B cell (primary cell): ENCODE results near the gene TCN2. TPM values are rescaled to one million over a fixed set of nuclear protein-coding genes. Genes with fewer than 3 reads are reported as not detected.

ENCODE experiments used
- ATAC-seq: fragments of 200-7000 bp; cut with Tn5 transposase; one replicate; pipeline ENCODE4 v1.10.0; 2021; ENCODE audit warnings: low read depth, mild to moderate bottlenecking, moderate number of reproducible peaks, moderate library complexity
- CTCF ChIA-PET: fragments of 350-600 bp; sonication (Branson Sonifier 250); formaldehyde crosslinking; loops from one replicate; lab custom pipeline; 2021; ENCODE audit warnings: antibody characterized with exemption, inconsistent platforms; lab: Charles Lee
- POLR2A ChIA-PET: fragments of 350-600 bp; sonication (Branson Sonifier 250); formaldehyde crosslinking; loops from one replicate; lab custom pipeline; 2021; ENCODE audit warnings: antibody characterized with exemption; lab: Charles Lee
- DNase-seq: peaks from one replicate; pipeline ENCODE4 v3.0.0; 2013
- H2AFZ ChIP-seq: 2 replicates; pipeline ENCODE4 v1.6.1; 2012; ENCODE audit warnings: mild to moderate bottlenecking, low read depth, low read length; ENCODE audit not compliant: insufficient read depth, poor library complexity, severe bottlenecking
- H3K27ac ChIP-seq, 2 donors: 1 replicate in 1 of 2; 2 replicates in 1 of 2; pipeline ENCODE4 v1.5.1; 2012 to 2013; ENCODE audit warnings: low read length in 2 of 2, mild to moderate bottlenecking in 2 of 2, moderate library complexity in 1 of 2
- H3K27me3 ChIP-seq, 4 experiments: fragments of 200-600 bp in 1 of 4; sonication (generic) in 1 of 4; replicated peaks in 1 of 4; 1 replicate in 2 of 4; 2 replicates in 2 of 4; pipeline versions ENCODE4 v1.6.1 to v1.7.0; 2013 to 2016; ENCODE audit warnings: low read length in 3 of 4, mild to moderate bottlenecking in 2 of 4, mixed read lengths in 1 of 4, moderate library complexity in 1 of 4; ENCODE audit not compliant: insufficient read depth in 4 of 4, control insufficient read depth in 3 of 4; ENCODE audit errors: control extremely low read depth in 1 of 4
- H3K36me3 ChIP-seq, 2 experiments: replicated peaks in 1 of 2; 1 replicate in 1 of 2; 2 replicates in 1 of 2; pipeline versions ENCODE4 v1.6.1 to v1.7.1; 2013; ENCODE audit warnings: low read length in 1 of 2; ENCODE audit not compliant: insufficient read depth in 2 of 2, control insufficient read depth in 1 of 2; ENCODE audit errors: control extremely low read depth in 1 of 2, extremely low read depth in 1 of 2
- H3K4me1 ChIP-seq, 2 donors: fragments of 200-600 bp in 1 of 2; sonication (generic) in 1 of 2; 1 replicate in 1 of 2; 2 replicates in 1 of 2; pipeline versions ENCODE4 v1.5.1 to v1.6.1; 2013 to 2017; ENCODE audit warnings: low read length in 2 of 2; ENCODE audit not compliant: control insufficient read depth in 2 of 2, insufficient read depth in 2 of 2
- H3K4me2 ChIP-seq: replicated peaks from 2 replicates; pipeline ENCODE3; 2012; ENCODE audit warnings: mild to moderate bottlenecking, low read depth, low read length; ENCODE audit not compliant: poor library complexity, severe bottlenecking
- H3K4me3 ChIP-seq, 5 experiments: fragments of 200-600 bp in 1 of 5; sonication (generic) in 1 of 5; 1 replicate in 3 of 5; 2 replicates in 2 of 5; pipeline versions ENCODE4 v1.5.1 to v1.7.0; 2011 to 2016; ENCODE audit warnings: low read length in 4 of 5, mild to moderate bottlenecking in 4 of 5, low read depth in 2 of 5, control low read depth in 1 of 5, moderate library complexity in 1 of 5; ENCODE audit not compliant: insufficient read depth in 1 of 5; ENCODE audit errors: control extremely low read depth in 1 of 5, extremely low read depth in 1 of 5
- H3K79me2 ChIP-seq: fragments of 200-600 bp; sonication (generic); one replicate; pipeline ENCODE4 v1.6.0; 2016; ENCODE audit warnings: low read length; ENCODE audit not compliant: control insufficient read depth, insufficient read depth
- H3K9ac ChIP-seq: fragments of 200-600 bp; sonication (generic); 2 replicates; pipeline ENCODE4 v1.6.1; 2017; ENCODE audit warnings: mild to moderate bottlenecking, low read length, moderate library complexity
- H3K9me3 ChIP-seq, 3 donors: one replicate each; pipeline versions ENCODE4 v1.6.1 to v1.7.1; 2013; ENCODE audit warnings: low read length in 2 of 3; ENCODE audit not compliant: control insufficient read depth in 2 of 3, insufficient read depth in 1 of 3; ENCODE audit errors: control extremely low read depth in 1 of 3
- H4K20me1 ChIP-seq: 2 replicates; pipeline ENCODE4 v1.6.0; 2012; ENCODE audit warnings: mild to moderate bottlenecking, low read length; ENCODE audit not compliant: insufficient read depth, control insufficient read depth, poor library complexity, severe bottlenecking
- H3K27ac Mint-ChIP-seq: one replicate; pipeline ENCODE4 v1.8.0; 2021; ENCODE audit warnings: mixed read lengths
- H3K27me3 Mint-ChIP-seq: one replicate; pipeline ENCODE4 v1.8.0; 2021; ENCODE audit warnings: mixed read lengths
- H3K4me1 Mint-ChIP-seq: one replicate; pipeline ENCODE4 v1.8.0; 2021; ENCODE audit warnings: mixed read lengths
- H3K4me3 Mint-ChIP-seq: one replicate; pipeline ENCODE4 v1.8.0; 2021; ENCODE audit warnings: mixed read lengths
- H3K9me3 Mint-ChIP-seq: one replicate; pipeline ENCODE4 v1.8.0; 2022; ENCODE audit warnings: mixed read lengths; ENCODE audit not compliant: insufficient read depth
- EZH2 ChIP-seq: IDR thresholded peaks from 2 replicates; pipeline ENCODE4 v1.6.1; 2012; ENCODE audit warnings: borderline replicate concordance, low read depth, mild to moderate bottlenecking, moderate library complexity, low read length; ENCODE audit not compliant: insufficient read depth, poor library complexity, severe bottlenecking
- WGBS: methylation state at CpG from one replicate; pipeline ENCODE4 v1.1.5; 2013; ENCODE audit warnings: missing lambda C conversion rate; ENCODE audit not compliant: insufficient coverage; 5-methylcytosine and 5-hydroxymethylcytosine counted together
- intact Hi-C: fragments of 100-400 bp; cut with micrococcal nuclease; formaldehyde crosslinking; loops from one replicate; pipeline ENCODE4 v1.10.0; 2022
- polyA plus RNA-seq: library from polyadenylated mRNA; depleted of rRNA; stranded (reverse); fragments of >200 nt; gene quantifications from 2 replicates; pipeline ENCODE4 v1.2.3, GENCODE V29; 2012
- total RNA-seq, 2 donors: library from RNA; stranded (reverse); fragments of 120-200 nt in 1 of 2; gene quantifications; 1 replicate in 1 of 2; 2 replicates in 1 of 2; pipeline versions ENCODE4 v1.2.3 to v1.2.4, GENCODE V29; 2013 to 2022
- TF ChIP-seq, protein P1 (sequence below): fragments of 200-600 bp; IDR thresholded peaks from one replicate; pipeline ENCODE4 v1.8.0; 2022; ENCODE audit warnings: antibody characterized with exemption, mild to moderate bottlenecking

TCN2 gene
- total and polyA plus RNA-seq, 2 donors (not counting 1 experiment from before 2014, with no cell fraction given), result 0.37 to 0.40 TPM

DNA sequence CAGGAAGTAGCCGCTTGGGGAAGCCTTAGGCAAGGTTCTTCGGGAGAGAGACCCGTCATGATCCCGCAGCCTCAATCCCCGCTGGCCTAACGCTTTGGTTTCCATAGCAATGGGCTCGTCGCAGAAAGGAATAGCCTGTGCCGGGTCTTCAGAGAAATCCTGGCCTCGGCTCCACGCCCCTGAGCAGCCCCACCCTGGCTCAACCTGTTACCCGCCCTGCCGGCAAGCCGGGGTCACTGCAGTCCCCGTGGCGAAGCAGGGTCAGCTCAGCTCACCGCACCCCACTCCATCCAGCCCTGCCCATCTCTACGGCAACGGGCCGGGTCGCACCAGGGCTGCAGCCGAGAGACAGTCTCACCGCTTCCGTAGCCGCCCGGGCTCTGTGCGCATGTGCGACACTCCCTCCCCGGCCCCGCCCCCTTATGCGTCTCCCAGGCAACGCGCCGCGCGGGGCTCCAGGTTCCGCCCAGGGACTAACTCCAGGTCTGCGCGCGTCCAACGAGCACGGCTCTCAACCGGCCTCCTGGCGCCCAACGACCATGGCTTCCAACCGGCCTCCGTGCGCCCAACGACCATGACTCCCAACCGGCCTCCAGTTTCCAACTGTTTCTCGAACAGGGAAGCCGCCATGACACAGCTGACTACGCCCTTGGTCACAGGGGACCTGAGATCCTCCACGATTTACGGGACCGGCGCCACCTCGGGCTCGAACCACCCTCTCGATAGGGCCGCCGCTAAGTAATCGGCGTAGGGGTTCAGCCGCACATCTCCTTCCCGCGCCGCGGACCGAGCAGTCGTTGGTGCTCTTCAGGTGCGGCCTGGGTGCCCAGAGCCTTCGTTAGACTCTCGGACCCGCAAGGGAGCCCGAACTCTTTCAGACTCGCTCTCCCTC lies 60.8 kb downstream of the TCN2 start, which contains the start of gene DUSP18:
Gene DUSP18, minus strand, starts transcription at position 382 of the 892 bp plus-strand sequence. CDS start 3,872 bp downstream, outside the sequence.
- ChIA-PET CTCF (interaction anchor here (3.9 kb wide), 1 partner anchor 33 kb away, joined by 35 read pairs; the partner anchor contains the start of gene SLC35E4), POLR2A (interaction anchor here (2.4 kb wide), 1 partner anchor 33 kb away, joined by 10 read pairs; no protein-coding TSS in a partner anchor)
- Histone ChIP-seq H3K4me3 (peak within 1 kb of the TSS; percentile 81 to 93 (median 86)), H3K27ac (peak within 1 kb of the TSS; percentile 18 to 53), H4K20me1 (no peaks in the 10 kb centered on the region), H3K9ac (peak within 1 kb of the TSS; percentile 85), H3K27me3 (peaks cover 0 to 6% (median 0%) of the 10 kb centered on the region in 4 experiments), H3K4me1 (peaks cover 12 to 17% of the 10 kb centered on the region in 2 donors), H2AFZ (peak within 1 kb of the TSS; percentile 97), H3K4me2 (peak within 1 kb of the TSS; percentile 83), H3K36me3 (peaks cover 0 to 13% of the 10 kb centered on the region in 2 experiments), H3K9me3 (no peaks in the 10 kb centered on the region), H3K79me2 (peaks cover 5% of the 10 kb centered on the region)
- 1% methylated on average over 77 of the region's 77 CpGs for WGBS
- H3K27me3 Mint-ChIP-seq, result no peaks in the 10 kb centered on the region
- TF ChIP-seq, protein P1, sequence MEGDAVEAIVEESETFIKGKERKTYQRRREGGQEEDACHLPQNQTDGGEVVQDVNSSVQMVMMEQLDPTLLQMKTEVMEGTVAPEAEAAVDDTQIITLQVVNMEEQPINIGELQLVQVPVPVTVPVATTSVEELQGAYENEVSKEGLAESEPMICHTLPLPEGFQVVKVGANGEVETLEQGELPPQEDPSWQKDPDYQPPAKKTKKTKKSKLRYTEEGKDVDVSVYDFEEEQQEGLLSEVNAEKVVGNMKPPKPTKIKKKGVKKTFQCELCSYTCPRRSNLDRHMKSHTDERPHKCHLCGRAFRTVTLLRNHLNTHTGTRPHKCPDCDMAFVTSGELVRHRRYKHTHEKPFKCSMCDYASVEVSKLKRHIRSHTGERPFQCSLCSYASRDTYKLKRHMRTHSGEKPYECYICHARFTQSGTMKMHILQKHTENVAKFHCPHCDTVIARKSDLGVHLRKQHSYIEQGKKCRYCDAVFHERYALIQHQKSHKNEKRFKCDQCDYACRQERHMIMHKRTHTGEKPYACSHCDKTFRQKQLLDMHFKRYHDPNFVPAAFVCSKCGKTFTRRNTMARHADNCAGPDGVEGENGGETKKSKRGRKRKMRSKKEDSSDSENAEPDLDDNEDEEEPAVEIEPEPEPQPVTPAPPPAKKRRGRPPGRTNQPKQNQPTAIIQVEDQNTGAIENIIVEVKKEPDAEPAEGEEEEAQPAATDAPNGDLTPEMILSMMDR, result peak; percentile 41
- TF ChIP-seq EZH2, result no peak
- DNase-seq (peak; percentile 96), ATAC-seq (peak; percentile 93)
- peak within 1 kb of the TSS; percentile 92 for H3K27ac Mint-ChIP-seq
- H3K4me1 Mint-ChIP-seq, result peaks cover 21% of the 10 kb centered on the region
- peak within 1 kb of the TSS; percentile 98 for H3K4me3 Mint-ChIP-seq
- intact Hi-C loops, result loop anchor here (1.0 to 10.0 kb wide), 4 partner anchors 27 to 677 kb away; partner anchors contain the start of genes OSBP2, PATZ1 and SLC35E4
- H3K9me3 Mint-ChIP-seq, result no peaks in the 10 kb centered on the region
